GM12874 (cell line): ENCODE data around the gene TRNP1.

Source experiments
- CTCF ChIP-seq: IDR thresholded peaks from 2 replicates; pipeline ENCODE4 v1.5.1; 2011; ENCODE audit warnings: low read depth, mild to moderate bottlenecking, control low read depth, low read length, moderate library complexity; ENCODE audit not compliant: insufficient read depth

TRNP1 gene

GRCh38 chr1:26976621-26977510 lies 16.6 kb upstream of the TRNP1 start:
- TF ChIP-seq CTCF, result no peak

GRCh38 chr1:26978901-26979300 lies 14.6 kb upstream of the TRNP1 start:
- no peak for TF ChIP-seq CTCF

GRCh38 chr1:26981146-26981846 lies 12.2 kb upstream of the TRNP1 start:
- TF ChIP-seq CTCF, result no peak

- TF ChIP-seq CTCF, result no peak
Observed at GRCh38 chr1:26983863-26984262, 9.6 kb upstream of the TRNP1 start.

GRCh38 chr1:26984291-26984690 lies 9.2 kb upstream of the TRNP1 start:
- no peak for TF ChIP-seq CTCF

GRCh38 chr1:26986658-26987057 lies 6.8 kb upstream of the TRNP1 start:
- TF ChIP-seq CTCF, result no peak

GRCh38 chr1:26991310-26992116 lies 2.0 kb upstream of the TRNP1 start:
- TF ChIP-seq CTCF, result no peak
